MCF 10A (cell line): ENCODE results near the gene TRAK1. TPM values are rescaled to one million over a fixed set of nuclear protein-coding genes. Genes with fewer than 3 reads are reported as not detected.

Experiments
- BruUV-seq: library from RNA; stranded (reverse); fragments of 400-500 nt; replicated peaks from 2 replicates; lab custom pipeline; 2021; lab: Mats Ljungman, UMichigan
- CTCF ChIA-PET: fragments of 300-600 bp; sonication (Branson Sonifier 250); formaldehyde crosslinking; extraction: SDS; loops from one replicate; lab custom pipeline; 2021; ENCODE audit warnings: antibody characterized with exemption, inconsistent platforms; lab: Yijun Ruan, JAX
- POLR2A ChIA-PET: fragments of 300-600, 350-650 bp; sonication (Branson Sonifier 250); formaldehyde crosslinking; extraction: SDS; loops from one replicate; lab custom pipeline; 2020; ENCODE audit warnings: antibody characterized with exemption, inconsistent platforms; lab: Yijun Ruan, JAX
- DNase-seq: peaks from one replicate; pipeline ENCODE4 v3.0.0-alpha.2; 2018; ENCODE audit not compliant: unreplicated experiment
- H3K27ac Mint-ChIP-seq: one replicate; pipeline ENCODE4 v1.8.0; 2022; ENCODE audit warnings: mild to moderate bottlenecking, low read depth, mixed read lengths; ENCODE audit not compliant: unreplicated experiment
- H3K27me3 Mint-ChIP-seq: one replicate; pipeline ENCODE4 v1.8.0; 2022; ENCODE audit warnings: mixed read lengths; ENCODE audit not compliant: insufficient read depth, unreplicated experiment
- H3K36me3 Mint-ChIP-seq: one replicate; pipeline ENCODE4 v1.8.0; 2022; ENCODE audit warnings: mild to moderate bottlenecking, moderate library complexity, mixed read lengths; ENCODE audit not compliant: insufficient read depth, unreplicated experiment
- H3K4me1 Mint-ChIP-seq: one replicate; pipeline ENCODE4 v1.8.0; 2022; ENCODE audit warnings: mixed read lengths; ENCODE audit not compliant: insufficient read depth, unreplicated experiment
- H3K4me3 Mint-ChIP-seq: one replicate; pipeline ENCODE4 v1.8.0; 2022; ENCODE audit warnings: mild to moderate bottlenecking, moderate library complexity, mixed read lengths; ENCODE audit not compliant: unreplicated experiment
- H3K9me3 Mint-ChIP-seq: one replicate; pipeline ENCODE4 v1.8.0; 2022; ENCODE audit warnings: mixed read lengths; ENCODE audit not compliant: unreplicated experiment
- intact Hi-C: fragments of 100-400 bp; cut with micrococcal nuclease; formaldehyde crosslinking; loops from 2 replicates; pipeline ENCODE4 v1.14.1; 2022
- total RNA-seq: library from RNA; stranded (reverse); gene quantifications from 2 replicates; pipeline ENCODE4 v1.2.3, GENCODE V29; 2022
- TF ChIP-seq, protein P1 (sequence below): fragments of 200-600 bp; IDR thresholded peaks from one replicate; pipeline ENCODE4 v1.8.0; 2022; ENCODE audit warnings: antibody characterized with exemption, mild to moderate bottlenecking; ENCODE audit not compliant: unreplicated experiment

Gene TRAK1
- total RNA-seq, 1 experiment from 2014 or later = 33.2 TPM

DNA sequence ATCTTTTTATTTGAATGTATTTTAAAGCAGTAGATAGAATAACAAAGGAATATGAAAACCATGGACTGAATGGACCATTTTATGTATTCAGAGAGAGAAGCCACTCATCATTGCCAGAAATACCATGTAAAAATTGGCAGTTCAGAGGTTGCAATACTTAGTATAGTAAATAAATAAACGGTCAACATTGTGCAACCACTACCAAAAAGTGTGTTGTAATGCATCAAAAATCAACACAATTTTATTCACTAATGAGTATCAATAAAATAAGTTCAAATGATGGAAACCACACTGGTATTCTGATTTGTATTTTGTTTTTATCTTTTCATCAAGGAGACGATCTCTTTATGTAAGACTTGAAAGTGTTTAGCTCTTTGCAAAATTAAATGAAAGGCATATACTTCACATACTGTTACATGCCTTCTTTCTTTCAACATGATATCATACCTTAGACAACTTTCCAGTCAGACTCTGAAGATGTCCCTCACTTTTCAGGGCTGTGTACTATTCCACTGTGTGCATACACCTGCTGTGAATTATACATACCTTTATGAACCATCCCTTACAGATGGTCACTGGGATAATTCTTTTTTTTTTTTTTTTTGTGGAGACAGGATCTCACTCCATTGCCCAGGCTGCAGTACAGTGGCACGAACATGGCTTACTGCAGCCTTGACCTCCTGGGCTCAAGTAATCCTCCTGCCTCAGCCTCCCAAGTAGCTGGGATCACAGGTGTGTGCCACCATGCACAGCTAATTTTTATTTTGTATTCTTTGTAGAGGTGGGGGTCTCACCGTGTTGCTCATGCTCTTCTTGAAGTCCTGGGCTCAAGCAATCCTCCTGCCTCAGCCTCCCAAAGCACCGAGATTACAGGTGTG, 134.6 kb downstream of the TRAK1 start:
- Mint-ChIP-seq H3K36me3 (peaks cover 30% of the 10 kb centered on the region), H3K27ac (no peak overlapping the region), H3K27me3 (no peaks in the 10 kb centered on the region), H3K4me3 (no peak overlapping the region), H3K9me3 (no peaks in the 10 kb centered on the region), H3K4me1 (peaks cover 5% of the 10 kb centered on the region)
- intact Hi-C loops = no loop called here
- DNase-seq = no peak
- ChIA-PET CTCF (interaction anchor here (0.9 kb wide), 1 partner anchor 218 kb away, joined by 4 read pairs; no protein-coding TSS in a partner anchor), POLR2A (no interaction called here)
- TF ChIP-seq, protein P1, sequence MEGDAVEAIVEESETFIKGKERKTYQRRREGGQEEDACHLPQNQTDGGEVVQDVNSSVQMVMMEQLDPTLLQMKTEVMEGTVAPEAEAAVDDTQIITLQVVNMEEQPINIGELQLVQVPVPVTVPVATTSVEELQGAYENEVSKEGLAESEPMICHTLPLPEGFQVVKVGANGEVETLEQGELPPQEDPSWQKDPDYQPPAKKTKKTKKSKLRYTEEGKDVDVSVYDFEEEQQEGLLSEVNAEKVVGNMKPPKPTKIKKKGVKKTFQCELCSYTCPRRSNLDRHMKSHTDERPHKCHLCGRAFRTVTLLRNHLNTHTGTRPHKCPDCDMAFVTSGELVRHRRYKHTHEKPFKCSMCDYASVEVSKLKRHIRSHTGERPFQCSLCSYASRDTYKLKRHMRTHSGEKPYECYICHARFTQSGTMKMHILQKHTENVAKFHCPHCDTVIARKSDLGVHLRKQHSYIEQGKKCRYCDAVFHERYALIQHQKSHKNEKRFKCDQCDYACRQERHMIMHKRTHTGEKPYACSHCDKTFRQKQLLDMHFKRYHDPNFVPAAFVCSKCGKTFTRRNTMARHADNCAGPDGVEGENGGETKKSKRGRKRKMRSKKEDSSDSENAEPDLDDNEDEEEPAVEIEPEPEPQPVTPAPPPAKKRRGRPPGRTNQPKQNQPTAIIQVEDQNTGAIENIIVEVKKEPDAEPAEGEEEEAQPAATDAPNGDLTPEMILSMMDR = no peak
- BruUV-seq = no TSS peak

DNA sequence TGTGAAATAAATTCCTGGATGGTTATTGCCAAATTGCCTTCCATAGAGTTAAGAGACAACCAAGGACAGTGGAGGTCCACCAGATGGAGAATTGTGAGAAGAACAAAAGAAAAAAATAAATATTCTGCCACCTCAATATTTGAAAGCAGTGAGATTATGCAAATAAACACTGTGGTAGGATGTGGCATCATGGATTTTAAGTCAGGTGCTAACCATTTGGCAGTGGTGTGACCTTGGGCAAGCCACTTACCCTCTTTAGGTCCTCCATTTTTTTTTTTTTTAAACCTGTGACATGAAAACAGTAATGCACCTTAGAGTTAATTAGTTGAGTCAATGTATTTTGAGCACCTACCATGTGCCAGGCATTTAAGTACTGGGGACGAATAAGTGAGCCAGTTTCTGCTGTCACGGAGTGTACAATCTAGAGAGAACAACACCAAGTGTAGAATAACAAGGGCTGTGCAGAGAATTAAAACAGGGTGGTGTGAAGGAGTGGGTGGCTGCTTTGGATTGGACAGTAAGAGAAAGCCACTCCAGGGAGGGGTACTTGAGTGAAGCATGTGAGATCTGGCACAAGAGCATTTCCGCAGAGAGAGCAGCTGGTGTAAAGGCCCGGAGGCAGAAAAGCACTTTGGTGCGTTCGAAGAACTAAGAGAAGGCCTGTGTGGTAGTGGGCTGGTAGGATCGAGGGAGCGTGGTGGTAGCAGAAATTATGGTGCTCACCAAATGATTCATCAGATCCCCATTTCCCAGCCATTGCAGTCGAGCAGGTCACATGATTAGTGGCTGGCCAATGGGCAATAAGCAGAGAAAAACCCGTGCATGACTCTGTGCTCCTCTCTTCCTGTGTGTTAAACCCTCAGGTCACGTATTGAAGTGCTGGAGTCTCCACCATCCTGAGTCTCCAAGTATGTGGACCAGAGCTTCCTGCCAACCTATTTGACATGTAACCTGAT, 135.6 kb downstream of the TRAK1 start:
- peaks cover 5% of the 10 kb centered on the region for H3K4me1 Mint-ChIP-seq
- ChIA-PET CTCF (interaction anchor here (0.5 to 0.6 kb wide), 3 partner anchors 240 to 522 kb away, joined by 3 read pairs; no protein-coding TSS in a partner anchor), POLR2A (no interaction called here)
- H3K27me3 Mint-ChIP-seq = no peaks in the 10 kb centered on the region
- intact Hi-C loops = no loop called here
- peaks cover 21% of the 10 kb centered on the region for H3K36me3 Mint-ChIP-seq
- no peaks in the 10 kb centered on the region for H3K9me3 Mint-ChIP-seq
- TF ChIP-seq, protein P1 = no peak
- H3K27ac Mint-ChIP-seq = no peak overlapping the region
- DNase-seq = peak; percentile 7
- BruUV-seq = no TSS peak
- no peak overlapping the region for H3K4me3 Mint-ChIP-seq

DNA sequence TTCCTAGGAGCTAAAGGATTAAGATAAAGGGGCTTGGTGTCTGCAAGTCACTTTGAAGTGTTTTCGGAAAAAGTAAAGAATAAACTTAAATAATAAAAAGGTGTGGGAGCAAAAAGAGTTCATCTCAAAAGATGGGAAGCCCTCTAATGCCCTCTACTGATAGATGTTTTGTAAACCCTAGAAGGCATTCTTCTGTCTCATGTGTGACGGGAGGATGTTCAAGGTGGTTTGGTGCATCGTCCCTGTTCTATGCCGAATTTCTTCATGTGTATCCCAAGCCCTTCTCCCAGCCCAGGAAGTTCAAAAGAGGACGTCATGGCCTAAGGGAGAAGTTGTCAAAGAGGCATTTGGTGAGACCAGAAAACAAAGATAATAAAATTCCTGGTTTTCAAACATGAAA, 137.6 kb downstream of the TRAK1 start:
- POLR2A ChIA-PET = interaction anchor here (0.8 kb wide), 1 partner anchor 33 kb away, joined by 3 read pairs; no protein-coding TSS in a partner anchor
- intact Hi-C loops = loop anchor here (1.0 kb wide), 1 partner anchor 334 kb away; no protein-coding TSS in a partner anchor
- DNase-seq = peak; percentile 29

More for the DNA sequence above, 137.6 kb downstream of the TRAK1 start:
- peaks cover under 1% of the 10 kb centered on the region for H3K27me3 Mint-ChIP-seq
- H3K27ac Mint-ChIP-seq = no peak overlapping the region
- H3K4me1 Mint-ChIP-seq = peaks cover 5% of the 10 kb centered on the region
- H3K4me3 Mint-ChIP-seq = no peak overlapping the region
- H3K9me3 Mint-ChIP-seq = no peaks in the 10 kb centered on the region
- peaks cover 5% of the 10 kb centered on the region for H3K36me3 Mint-ChIP-seq
- BruUV-seq = no TSS peak
- CTCF ChIA-PET = interaction anchor here (0.6 to 3.6 kb wide), 38 partner anchors 10 to 1732 kb away, joined by 3 to 33 read pairs (median 4); no protein-coding TSS in a partner anchor
- TF ChIP-seq, protein P1 = peak; percentile 23
